ENCODE data around the gene HDAC10.
A peak's percentile ranks its signal among the peaks of the same experiment; 100 is the strongest.

Gene HDAC10

GRCh38 chr22:50249341-50250248 lies 1.5 kb downstream of the HDAC10 start:
- DNase-seq (ENCODE audit: low read depth), result no peak
- no peak for TF ChIP-seq CTCF (IDR thresholded peaks at IDR 0.05; ENCODE audit: insufficient read depth, low read depth, low read length, missing control alignments)
- H3K4me3 ChIP-seq (ENCODE audit: low read length), result no peak overlapping the region

- TF ChIP-seq CTCF (IDR thresholded peaks at IDR 0.05; ENCODE audit: insufficient read depth, low read depth, low read length, missing control alignments), result no peak
Measured at GRCh38 chr22:50248196-50249081, 2.6 kb downstream of the HDAC10 start.

GRCh38 chr22:50247748-50248147 lies 3.3 kb downstream of the HDAC10 start:
- no peak overlapping the region for H3K4me3 ChIP-seq (ENCODE audit: low read length)
- peak; percentile 78 for DNase-seq (ENCODE audit: low read depth)

More at GRCh38 chr22:50248196-50249081, 2.6 kb downstream of the HDAC10 start:
- H3K4me3 ChIP-seq (ENCODE audit: low read length), result no peak overlapping the region
- no peak for DNase-seq (ENCODE audit: low read depth)

GRCh38 chr22:50246242-50247175 lies 4.6 kb downstream of the HDAC10 start:
- no peak overlapping the region for H3K4me3 ChIP-seq (ENCODE audit: low read length)
- peak; percentile 32 for TF ChIP-seq CTCF (IDR thresholded peaks at IDR 0.05; ENCODE audit: insufficient read depth, low read depth, low read length, missing control alignments)
- DNase-seq (ENCODE audit: low read depth), result peak; percentile 26

More at GRCh38 chr22:50247748-50248147, 3.3 kb downstream of the HDAC10 start:
- no peak for TF ChIP-seq CTCF (IDR thresholded peaks at IDR 0.05; ENCODE audit: insufficient read depth, low read depth, low read length, missing control alignments)

- no peak for TF ChIP-seq CTCF (IDR thresholded peaks at IDR 0.05; ENCODE audit: insufficient read depth, low read depth, low read length, missing control alignments)
- peak overlapping the region; percentile 94 for H3K4me3 ChIP-seq (ENCODE audit: low read length)
- peak; percentile 48 for DNase-seq (ENCODE audit: low read depth)
Measured at GRCh38 chr22:50245214-50246072, 5.6 kb downstream of the HDAC10 start.
